LNCAP (cell line): ENCODE measurements around the gene ZNF275.

ENCODE experiments used
- CTCF ChIP-seq: fragments of 450-650 bp; IDR thresholded peaks from 2 replicates; pipeline ENCODE4 v1.5.1; 2017; ENCODE audit warnings: mild to moderate bottlenecking

ZNF275 gene

GRCh38 chrX:153305972-153306371, 28.0 kb upstream of the ZNF275 start:
- no peak for TF ChIP-seq CTCF

GRCh38 chrX:153306527-153307115, 27.3 kb upstream of the ZNF275 start:
- no peak for TF ChIP-seq CTCF

GRCh38 chrX:153307276-153308178, 26.4 kb upstream of the ZNF275 start:
- no peak for TF ChIP-seq CTCF

- no peak for TF ChIP-seq CTCF
These were observed 23.1 kb upstream of the ZNF275 start for GRCh38 chrX:153310901-153311300.

GRCh38 chrX:153312041-153312440, 21.9 kb upstream of the ZNF275 start:
- TF ChIP-seq CTCF = no peak

GRCh38 chrX:153312842-153313241, 21.1 kb upstream of the ZNF275 start:
- no peak for TF ChIP-seq CTCF

GRCh38 chrX:153317306-153317705, 16.6 kb upstream of the ZNF275 start:
- TF ChIP-seq CTCF = no peak
